GM12873 (cell line): ENCODE results near the gene C1orf35.

Experiments used
- CTCF ChIP-seq: IDR thresholded peaks from 2 replicates; pipeline ENCODE4 v1.5.1; 2012; ENCODE audit warnings: low read depth, mild to moderate bottlenecking, moderate library complexity, low read length, control low read depth; ENCODE audit not compliant: insufficient read depth; ENCODE audit errors: missing control alignments

C1orf35 gene

GRCh38 chr1:228102791-228103620, at the start of gene C1orf35:
Gene C1orf35 (minus strand): TSS chr1:228103325. CDS start chr1:228103227, 98 bp downstream.
- TF ChIP-seq CTCF, result no peak

GRCh38 chr1:228152918-228153258, 49.8 kb upstream of the C1orf35 start:
- no peak for TF ChIP-seq CTCF

GRCh38 chr1:228152097-228152917, 49.2 kb upstream of the C1orf35 start:
- no peak for TF ChIP-seq CTCF

- TF ChIP-seq CTCF, result no peak
Measured at GRCh38 chr1:228151180-228151925, 48.2 kb upstream of the C1orf35 start.

GRCh38 chr1:228150461-228151179, 47.5 kb upstream of the C1orf35 start:
- no peak for TF ChIP-seq CTCF

- TF ChIP-seq CTCF, result no peak
Measured at GRCh38 chr1:228150120-228150460, 47.0 kb upstream of the C1orf35 start.
